GM20431 (cell line): ENCODE results near the gene UCKL1.
"Not testable (repeated sequence)": the region's sequence is repeated elsewhere in the genome, so short reads cannot be mapped to it uniquely, and the experiment has no call there.

ENCODE experiments used
- in situ Hi-C: fragments of 300-500 bp; cut with MseI, MboI; formaldehyde crosslinking; loops from one replicate; pipeline ENCODE4 v1.15.0; 2020; ENCODE audit warnings: low sequenced_read_pairs; ENCODE audit not compliant: unreplicated experiment

Gene UCKL1

GRCh38 chr20:63955827-63956663, at the start of gene UCKL1:
Gene UCKL1, minus strand, starts transcription at chr20:63956416. Its CDS starts 44 bp downstream, at chr20:63956372.
- in situ Hi-C loops = no loop called here

- in situ Hi-C loops = no loop called here
These were observed 49.2 kb upstream of the UCKL1 start for GRCh38 chr20:64005394-64005793.

GRCh38 chr20:64003960-64004725, 47.9 kb upstream of the UCKL1 start:
- in situ Hi-C loops = no loop called here

- in situ Hi-C loops = no loop called here
These were observed 45.4 kb upstream of the UCKL1 start for GRCh38 chr20:64001607-64002011.

GRCh38 chr20:64000906-64001305, 44.7 kb upstream of the UCKL1 start:
- in situ Hi-C loops = no loop called here

GRCh38 chr20:63982937-63983336, 26.7 kb upstream of the UCKL1 start:
- in situ Hi-C loops = no loop called here

- in situ Hi-C loops = no loop called here
These were observed 24.9 kb upstream of the UCKL1 start, which contains the start of gene PRPF6 for GRCh38 chr20:63980806-63981728. Gene PRPF6, plus strand, starts transcription at chr20:63981132. Its CDS starts 114 bp downstream, at chr20:63981246.

- in situ Hi-C loops = no loop called here
These were observed 24.1 kb upstream of the UCKL1 start for GRCh38 chr20:63980317-63980805.

GRCh38 chr20:63979557-63980316, 23.5 kb upstream of the UCKL1 start, which contains the start of gene SAMD10:
Gene SAMD10, minus strand, starts transcription at chr20:63979642. Its CDS starts 175 bp downstream, at chr20:63979467.
- in situ Hi-C loops = no loop called here

GRCh38 chr20:63979229-63979556, 23.0 kb upstream of the UCKL1 start:
- in situ Hi-C loops = no loop called here

GRCh38 chr20:63978319-63979228, 22.4 kb upstream of the UCKL1 start:
- in situ Hi-C loops = no loop called here

- in situ Hi-C loops = no loop called here
These were observed 21.6 kb upstream of the UCKL1 start for GRCh38 chr20:63977739-63978276.

GRCh38 chr20:63976980-63977738, 20.9 kb upstream of the UCKL1 start:
- in situ Hi-C loops = no loop called here

GRCh38 chr20:63976511-63976910, 20.3 kb upstream of the UCKL1 start:
- in situ Hi-C loops = not testable (repeated sequence)

GRCh38 chr20:63974402-63975200, 18.4 kb upstream of the UCKL1 start:
- in situ Hi-C loops = no loop called here

- in situ Hi-C loops = no loop called here
These were observed 17.6 kb upstream of the UCKL1 start for GRCh38 chr20:63973636-63974401.
